ENCODE measurements around the gene KIT. TPM values are rescaled to one million over a fixed set of nuclear protein-coding genes. Genes with fewer than 3 reads are reported as not detected.

KIT gene
- total and polyA plus RNA-seq, 2 of the 13 experiments (the other 11 are each of a cell fraction or from before 2014, with no cell fraction given) = not detected

GRCh38 chr4:54661686-54662085, 3.9 kb downstream of the KIT start:
- POLR2A ChIA-PET = no interaction called here
- H3K36me3 ChIP-seq (replicated peaks in 1 of 2; ENCODE audit: control insufficient read depth in 1 of 2, insufficient read depth in 2 of 2, low read length in 2 of 2) = no peaks in the 10 kb centered on the region
- no peak overlapping the region for H3K9ac ChIP-seq (ENCODE audit: insufficient read depth, low read depth, low read length)
- H2AFZ ChIP-seq (ENCODE audit: low read length) = no peak overlapping the region
- peaks cover 20% of the 10 kb centered on the region for H3K4me1 ChIP-seq (ENCODE audit: insufficient read depth, low read length)
- no peaks in the 10 kb centered on the region for H3K79me2 ChIP-seq (ENCODE audit: insufficient read depth, low read length)
- no peak overlapping the region for H3K27ac ChIP-seq (ENCODE audit: extremely low read length, insufficient read depth, low read length)
- no peaks in the 10 kb centered on the region for H3K9me3 ChIP-seq (ENCODE audit: low read length)
- WGBS (ENCODE audit: low lambda C conversion rate) = 16% methylated on average over 4 of the region's 4 CpGs
- DNase-seq (ENCODE audit: low spot score) = no peak
- intact Hi-C loops (cut with micrococcal nuclease; ENCODE audit: unreplicated experiment) = no loop called here
- ATAC-seq = no peak
- no TSS peak for BruUV-seq (replicated peaks)
- no peak for FAIRE-seq
- peaks cover 2 to 52% of the 10 kb centered on the region in 2 experiments; a peak in 3 of 5 replicates for H3K27me3 ChIP-seq (ENCODE audit: control insufficient read depth in 1 of 2, insufficient read depth in 2 of 2, low read length in 2 of 2)
- CTCF ChIA-PET (ENCODE audit: low intra/inter-chr PET ratio, low total read pairs) = no interaction called here
- H4K20me1 ChIP-seq (ENCODE audit: insufficient read depth, low read length) = no peaks in the 10 kb centered on the region
- no peak overlapping the region for H3K4me2 ChIP-seq (ENCODE audit: low read depth, low read length)
- no peak overlapping the region for H3K4me3 ChIP-seq (replicated peaks in 1 of 3; ENCODE audit: insufficient read depth in 1 of 3, low read depth in 2 of 3, low read length in 3 of 3)
- no peak for TF ChIP-seq DBP (CRISPR knock-in tag; IDR thresholded peaks at IDR 0.05; ENCODE audit: not compliant biosample characterization)
- TF ChIP-seq ERF (CRISPR knock-in tag; IDR thresholded peaks at IDR 0.05) = no peak
- TF ChIP-seq XBP1 (CRISPR knock-in tag; IDR thresholded peaks at IDR 0.05) = no peak
- TF ChIP-seq SETDB1 (CRISPR knock-in tag; IDR thresholded peaks at IDR 0.05; ENCODE audit: borderline replicate concordance) = no peak
- in situ Hi-C loops (cut with HindIII; ENCODE audit: extremely low pct_ligation_motif_present, low pct_unique_long_range_greater_than_20kb) = no loop called here

- Histone ChIP-seq H3K9me3 (ENCODE audit: low read length) (no peaks in the 10 kb centered on the region), H3K36me3 (replicated peaks in 1 of 2; ENCODE audit: control insufficient read depth in 1 of 2, insufficient read depth in 2 of 2, low read length in 2 of 2) (no peaks in the 10 kb centered on the region), H2AFZ (ENCODE audit: low read length) (no peak overlapping the region), H3K4me3 (replicated peaks in 1 of 3; ENCODE audit: insufficient read depth in 1 of 3, low read depth in 2 of 3, low read length in 3 of 3) (no peak overlapping the region), H3K4me2 (ENCODE audit: low read depth, low read length) (no peak overlapping the region), H3K79me2 (ENCODE audit: insufficient read depth, low read length) (no peaks in the 10 kb centered on the region), H3K9ac (ENCODE audit: insufficient read depth, low read depth, low read length) (no peak overlapping the region), H3K27ac (ENCODE audit: extremely low read length, insufficient read depth, low read length) (no peak overlapping the region), H4K20me1 (ENCODE audit: insufficient read depth, low read length) (no peaks in the 10 kb centered on the region), H3K27me3 (ENCODE audit: control insufficient read depth in 1 of 2, insufficient read depth in 2 of 2, low read length in 2 of 2) (peaks cover 2 to 52% of the 10 kb centered on the region in 2 experiments; a peak in 3 of 5 replicates), H3K4me1 (ENCODE audit: insufficient read depth, low read length) (peaks cover 20% of the 10 kb centered on the region)
- ATAC-seq = no peak
- in situ Hi-C loops (cut with HindIII; ENCODE audit: extremely low pct_ligation_motif_present, low pct_unique_long_range_greater_than_20kb) (no loop called here), intact Hi-C loops (cut with micrococcal nuclease; ENCODE audit: unreplicated experiment) (no loop called here)
- no peak for DNase-seq (ENCODE audit: low spot score)
- BruUV-seq (replicated peaks) = no TSS peak
- 47% methylated on average over 2 of the region's 3 CpGs for WGBS (ENCODE audit: low lambda C conversion rate)
- CTCF ChIA-PET (ENCODE audit: low intra/inter-chr PET ratio, low total read pairs) = no interaction called here
- FAIRE-seq = no peak
- POLR2A ChIA-PET = no interaction called here
- TF ChIP-seq ZNF740 (CRISPR knock-in tag; IDR thresholded peaks at IDR 0.05) (no peak), ZNF142 (CRISPR knock-in tag; IDR thresholded peaks at IDR 0.05) (no peak), GPBP1L1 (CRISPR knock-in tag; IDR thresholded peaks at IDR 0.05) (no peak), NBN (conservative IDR thresholded peaks at IDR 0.05) (no peak), SETDB1 (CRISPR knock-in tag; IDR thresholded peaks at IDR 0.05; ENCODE audit: borderline replicate concordance) (no peak), ZNF3 (CRISPR knock-in tag; IDR thresholded peaks at IDR 0.05) (no peak), ZMAT5 (CRISPR knock-in tag; IDR thresholded peaks at IDR 0.05; ENCODE audit: borderline replicate concordance, low read depth) (no peak)
Observed at GRCh38 chr4:54662123-54662522, 4.4 kb downstream of the KIT start.

Data from HepG2 (cell line).